HCT116 (cell line): ENCODE results near the gene DIPK1B.

ENCODE experiments used
- EGR1 ChIP-seq: IDR thresholded peaks from 2 replicates; pipeline ENCODE4 v1.6.1; 2012; ENCODE audit warnings: low read depth
- EZH2phosphoT487 ChIP-seq: fragments of 200-600 bp; IDR thresholded peaks from 2 replicates; pipeline ENCODE4 v1.6.1; 2018; ENCODE audit warnings: antibody characterized with exemption, borderline replicate concordance
- JUND ChIP-seq: IDR thresholded peaks from 2 replicates; pipeline ENCODE4 v1.6.1; 2012
- POLR2A ChIP-seq: IDR thresholded peaks from 2 replicates; pipeline ENCODE4 v1.7.0; 2011; ENCODE audit warnings: borderline replicate concordance; ENCODE audit not compliant: insufficient read depth, insufficient read length; ENCODE audit errors: extremely low read depth
- POLR2AphosphoS5 ChIP-seq: IDR thresholded peaks from 2 replicates; pipeline ENCODE4 v1.6.1; 2011; ENCODE audit warnings: mild to moderate bottlenecking, low read depth, low read length, moderate library complexity
- RAD21 ChIP-seq: IDR thresholded peaks from 2 replicates; pipeline ENCODE4 v1.6.1; 2012; ENCODE audit warnings: low read depth, mild to moderate bottlenecking
- REST ChIP-seq: IDR thresholded peaks from 2 replicates; pipeline ENCODE4 v1.6.1; 2012; ENCODE audit warnings: low read depth
- TF ChIP-seq, protein P1 (sequence below), 3 experiments: fragments of 200-600 bp in 1 of 3; sonication (generic) in 1 of 3; IDR thresholded peaks in 2 of 3; conservative IDR thresholded peaks in 1 of 3; 2 replicates each; pipeline ENCODE4 v1.5.1; 2012 to 2017; ENCODE audit warnings: low read depth in 2 of 3, low read length in 2 of 3, antibody characterized with exemption in 1 of 3, borderline replicate concordance in 1 of 3, control low read depth in 1 of 3, mild to moderate bottlenecking in 1 of 3, mixed read lengths in 1 of 3, mixed run types in 1 of 3, moderate library complexity in 1 of 3; ENCODE audit not compliant: insufficient read depth in 1 of 3
- TF ChIP-seq, protein P2 (sequence below): IDR thresholded peaks from 2 replicates; pipeline ENCODE4 v1.6.1; 2011; ENCODE audit warnings: mild to moderate bottlenecking, low read length, moderate library complexity; ENCODE audit not compliant: insufficient replicate concordance; ENCODE audit errors: extremely low read depth

- no peak for TF ChIP-seq EGR1
- TF ChIP-seq, protein P1, sequence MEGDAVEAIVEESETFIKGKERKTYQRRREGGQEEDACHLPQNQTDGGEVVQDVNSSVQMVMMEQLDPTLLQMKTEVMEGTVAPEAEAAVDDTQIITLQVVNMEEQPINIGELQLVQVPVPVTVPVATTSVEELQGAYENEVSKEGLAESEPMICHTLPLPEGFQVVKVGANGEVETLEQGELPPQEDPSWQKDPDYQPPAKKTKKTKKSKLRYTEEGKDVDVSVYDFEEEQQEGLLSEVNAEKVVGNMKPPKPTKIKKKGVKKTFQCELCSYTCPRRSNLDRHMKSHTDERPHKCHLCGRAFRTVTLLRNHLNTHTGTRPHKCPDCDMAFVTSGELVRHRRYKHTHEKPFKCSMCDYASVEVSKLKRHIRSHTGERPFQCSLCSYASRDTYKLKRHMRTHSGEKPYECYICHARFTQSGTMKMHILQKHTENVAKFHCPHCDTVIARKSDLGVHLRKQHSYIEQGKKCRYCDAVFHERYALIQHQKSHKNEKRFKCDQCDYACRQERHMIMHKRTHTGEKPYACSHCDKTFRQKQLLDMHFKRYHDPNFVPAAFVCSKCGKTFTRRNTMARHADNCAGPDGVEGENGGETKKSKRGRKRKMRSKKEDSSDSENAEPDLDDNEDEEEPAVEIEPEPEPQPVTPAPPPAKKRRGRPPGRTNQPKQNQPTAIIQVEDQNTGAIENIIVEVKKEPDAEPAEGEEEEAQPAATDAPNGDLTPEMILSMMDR (IDR thresholded peaks at IDR 0.05 in 2 of 3, conservative IDR thresholded peaks at IDR 0.05 in 1 of 3; ENCODE audit: borderline replicate concordance in 1 of 3, insufficient read depth in 1 of 3, low read depth in 2 of 3, low read length in 2 of 3) = no peak
- no peak for TF ChIP-seq POLR2AphosphoS5
- TF ChIP-seq POLR2A = no peak
- TF ChIP-seq REST = no peak
- TF ChIP-seq, protein P2, sequence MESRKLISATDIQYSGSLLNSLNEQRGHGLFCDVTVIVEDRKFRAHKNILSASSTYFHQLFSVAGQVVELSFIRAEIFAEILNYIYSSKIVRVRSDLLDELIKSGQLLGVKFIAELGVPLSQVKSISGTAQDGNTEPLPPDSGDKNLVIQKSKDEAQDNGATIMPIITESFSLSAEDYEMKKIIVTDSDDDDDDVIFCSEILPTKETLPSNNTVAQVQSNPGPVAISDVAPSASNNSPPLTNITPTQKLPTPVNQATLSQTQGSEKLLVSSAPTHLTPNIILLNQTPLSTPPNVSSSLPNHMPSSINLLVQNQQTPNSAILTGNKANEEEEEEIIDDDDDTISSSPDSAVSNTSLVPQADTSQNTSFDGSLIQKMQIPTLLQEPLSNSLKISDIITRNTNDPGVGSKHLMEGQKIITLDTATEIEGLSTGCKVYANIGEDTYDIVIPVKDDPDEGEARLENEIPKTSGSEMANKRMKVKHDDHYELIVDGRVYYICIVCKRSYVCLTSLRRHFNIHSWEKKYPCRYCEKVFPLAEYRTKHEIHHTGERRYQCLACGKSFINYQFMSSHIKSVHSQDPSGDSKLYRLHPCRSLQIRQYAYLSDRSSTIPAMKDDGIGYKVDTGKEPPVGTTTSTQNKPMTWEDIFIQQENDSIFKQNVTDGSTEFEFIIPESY = no peak
- TF ChIP-seq EZH2phosphoT487 = no peak
- TF ChIP-seq JUND = no peak
- TF ChIP-seq RAD21 = no peak
Measured at GRCh38 chr9:136740491-136740890, 28.1 kb downstream of the DIPK1B start.
